ENCODE data around the gene EPHA6.
"Not testable (repeated sequence)": the region's sequence is repeated elsewhere in the genome, so short reads cannot be mapped to it uniquely, and the experiment has no call there.

EPHA6 gene

DNA sequence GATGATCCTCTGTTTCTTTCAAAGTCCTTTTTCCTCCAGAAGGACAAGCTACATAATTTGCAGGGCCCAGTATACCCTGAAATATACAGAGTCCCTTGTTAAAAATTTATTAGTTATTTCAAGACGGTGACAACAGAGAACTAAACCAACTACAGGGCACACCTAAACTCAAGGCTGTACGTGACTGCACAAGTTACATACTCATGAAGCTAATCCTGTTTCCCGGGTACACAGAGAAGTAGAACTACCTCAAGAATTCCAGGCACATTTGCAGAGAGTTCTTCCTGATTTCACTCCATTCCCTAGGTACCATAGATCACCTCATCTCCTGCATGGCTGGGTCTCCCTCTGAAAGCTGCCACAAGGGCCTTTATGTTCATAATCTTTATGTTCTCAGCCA is 670.8 kb downstream of the EPHA6 start:
- DNase-seq, result no peak

DNA sequence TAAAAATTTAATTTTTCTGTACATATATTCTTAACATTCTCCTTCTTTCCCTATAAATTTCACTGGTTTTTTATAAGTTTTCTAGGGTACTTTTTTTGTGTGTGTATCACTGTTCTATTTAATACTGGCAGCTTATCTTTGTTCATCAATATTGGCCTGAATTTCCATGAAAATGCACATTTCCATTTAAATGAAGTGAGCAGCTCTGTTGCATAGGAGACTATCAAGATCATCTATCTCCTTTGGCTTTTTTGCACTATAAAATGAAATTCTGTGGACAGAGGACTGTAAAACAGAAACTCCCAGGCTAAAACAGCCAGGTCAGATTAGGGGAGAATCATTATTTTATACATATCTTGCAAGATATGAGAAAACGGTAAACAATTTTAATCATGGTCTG is 673.2 kb downstream of the EPHA6 start:
- no peak for DNase-seq

DNA sequence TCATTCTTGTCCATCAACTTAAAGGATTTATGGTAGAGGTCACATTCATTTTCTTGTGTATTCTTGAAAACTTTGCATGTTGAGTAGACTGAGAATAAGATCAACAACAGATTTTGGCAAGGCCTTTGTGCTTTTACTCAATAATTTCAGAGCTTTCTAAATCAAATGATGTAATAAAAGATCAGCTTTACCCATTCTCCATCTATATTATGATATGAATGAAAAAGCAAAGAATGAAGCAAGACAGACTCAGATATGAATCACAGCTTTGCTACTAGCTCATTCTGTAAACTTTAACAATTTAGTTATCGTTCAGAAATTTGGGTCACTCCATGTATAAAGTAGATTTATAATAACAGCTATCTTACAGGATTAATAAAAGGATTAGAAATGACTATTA is 674.3 kb downstream of the EPHA6 start:
- no peak for DNase-seq

DNA sequence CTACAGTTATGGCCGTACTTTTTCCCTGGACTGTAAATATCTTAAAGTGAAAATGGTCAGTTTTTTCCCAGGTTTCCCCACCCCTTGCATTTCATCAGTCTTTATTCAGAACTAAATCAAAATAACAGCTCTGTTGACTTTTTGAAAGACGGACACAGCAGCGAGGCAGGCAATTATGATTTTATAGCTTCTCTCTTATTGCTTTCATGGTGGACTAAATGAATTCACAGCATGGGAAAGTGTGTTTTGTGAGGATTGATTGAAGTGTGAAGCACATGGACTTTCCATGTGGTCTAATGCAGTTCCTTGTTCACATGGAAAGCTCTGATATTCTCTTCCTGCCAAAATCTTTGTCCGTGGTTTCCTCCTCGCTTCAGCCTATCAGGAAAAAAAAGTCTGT is 681.5 kb downstream of the EPHA6 start:
- DNase-seq, result no peak

DNA sequence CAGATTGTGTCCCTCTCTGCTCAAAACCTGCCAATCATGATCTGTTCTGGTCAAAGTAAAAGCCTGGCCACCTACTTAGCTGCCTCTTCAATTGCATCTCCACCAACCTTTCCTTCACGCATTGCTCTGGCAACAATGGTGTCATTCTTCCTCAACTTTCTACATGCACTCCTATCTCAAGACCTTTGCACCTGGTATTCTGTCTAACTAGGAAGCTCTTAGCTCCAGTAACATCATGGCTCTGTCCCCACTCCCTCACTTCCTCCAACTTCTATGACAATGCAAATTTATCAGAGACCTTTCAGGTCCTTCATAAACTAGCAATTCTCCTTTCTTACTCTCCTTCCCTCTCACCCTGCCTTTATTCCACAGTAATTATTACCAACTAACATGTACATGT is 682.7 kb downstream of the EPHA6 start:
- no peak for DNase-seq

DNA sequence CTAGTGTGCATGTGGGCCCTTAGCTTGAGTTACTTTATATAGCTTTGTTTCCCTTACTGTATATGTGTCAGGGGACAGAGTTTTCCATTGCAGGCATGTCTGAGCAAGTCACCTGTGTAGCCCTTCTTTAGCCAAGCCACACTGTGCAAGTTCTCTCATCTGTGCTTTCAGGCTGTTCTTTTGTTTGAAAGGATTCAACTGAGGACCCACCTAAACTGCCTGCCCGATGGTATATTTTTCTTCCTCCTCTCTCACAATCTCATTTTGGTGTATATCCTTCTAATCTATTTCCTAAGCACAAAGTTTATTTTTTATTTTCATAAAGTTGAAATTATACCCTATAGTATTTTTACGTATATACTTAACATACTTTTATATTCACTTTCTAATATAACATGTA is 690.1 kb downstream of the EPHA6 start:
- DNase-seq, result no peak

DNA sequence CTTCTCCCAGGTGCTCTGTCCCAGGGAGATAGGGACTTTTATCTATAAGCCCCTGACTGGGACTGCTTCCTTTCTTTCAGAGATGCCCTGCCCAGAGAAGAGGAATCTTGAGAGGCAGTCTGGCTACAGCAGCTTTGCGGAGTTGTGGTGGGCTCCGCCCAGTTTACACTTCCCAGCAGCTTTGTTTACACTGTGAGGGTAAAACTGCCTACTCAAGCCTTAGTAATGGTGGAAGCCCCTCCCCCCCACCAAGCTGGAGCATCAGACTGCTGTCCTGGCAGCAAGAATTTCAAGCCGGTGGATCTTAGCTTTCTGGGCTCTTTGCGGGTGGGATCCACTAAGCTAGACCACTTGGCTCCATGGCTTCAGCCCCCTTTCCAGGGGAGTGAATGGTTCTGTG is 696.4 kb downstream of the EPHA6 start:
- DNase-seq, result no peak

DNA sequence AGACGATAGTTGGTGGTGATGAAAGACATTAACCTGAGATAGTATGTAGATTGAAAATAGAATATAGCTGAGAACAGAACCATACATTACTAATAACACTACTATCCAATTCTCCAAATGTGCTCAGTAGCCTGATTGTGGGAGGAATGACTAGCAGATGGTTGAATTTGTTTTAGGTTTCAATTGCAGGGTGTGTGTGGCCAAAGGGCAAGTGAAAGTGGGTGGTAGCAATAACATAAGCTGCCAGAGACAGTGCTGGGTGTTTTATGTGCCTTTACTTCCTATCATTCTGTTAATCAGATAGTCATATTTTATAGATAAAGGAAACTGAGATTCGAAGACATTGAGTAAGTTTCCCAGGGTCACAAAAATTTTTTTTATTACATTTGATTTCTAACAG is 700.7 kb downstream of the EPHA6 start:
- DNase-seq, result no peak

DNA sequence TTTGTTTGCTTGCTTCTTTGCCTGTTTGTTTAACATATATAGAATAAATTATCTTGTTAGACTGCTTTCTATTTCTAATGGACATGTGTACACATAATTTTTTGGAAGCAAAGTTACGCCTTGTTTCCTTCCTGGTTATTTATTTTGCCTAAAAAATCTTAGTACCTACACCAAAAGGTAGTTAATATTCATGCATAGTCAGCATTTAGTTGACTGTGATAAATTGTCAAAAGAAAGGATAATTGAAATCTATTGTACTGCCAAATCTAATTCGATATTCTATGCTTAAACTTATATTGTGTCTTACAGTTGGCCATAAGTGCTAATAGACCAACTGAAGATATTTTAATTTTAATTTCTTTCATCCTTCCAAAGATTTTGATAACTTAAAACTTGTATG is 716.3 kb downstream of the EPHA6 start:
- no peak for DNase-seq

DNA sequence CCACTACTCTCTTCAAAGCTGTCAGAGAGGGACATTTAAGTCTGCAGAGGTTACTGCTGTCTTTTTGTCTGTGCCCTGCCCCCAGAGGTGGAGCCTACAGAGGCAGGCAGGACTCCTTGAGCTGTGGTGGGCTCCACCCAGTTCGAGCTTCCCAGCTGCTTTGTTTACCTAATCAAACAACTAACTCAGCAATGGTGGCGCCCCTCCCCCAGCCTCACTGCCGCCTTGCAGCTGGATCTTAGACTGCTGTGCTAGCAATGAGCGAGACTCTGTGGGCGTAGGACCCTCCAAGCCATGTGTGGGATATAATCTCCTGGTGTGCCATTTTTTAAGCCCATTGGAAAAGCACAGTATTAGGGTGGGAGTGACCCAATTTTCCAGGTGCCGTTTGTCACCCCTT is 733.2 kb downstream of the EPHA6 start:
- DNase-seq, result not testable (repeated sequence)

DNA sequence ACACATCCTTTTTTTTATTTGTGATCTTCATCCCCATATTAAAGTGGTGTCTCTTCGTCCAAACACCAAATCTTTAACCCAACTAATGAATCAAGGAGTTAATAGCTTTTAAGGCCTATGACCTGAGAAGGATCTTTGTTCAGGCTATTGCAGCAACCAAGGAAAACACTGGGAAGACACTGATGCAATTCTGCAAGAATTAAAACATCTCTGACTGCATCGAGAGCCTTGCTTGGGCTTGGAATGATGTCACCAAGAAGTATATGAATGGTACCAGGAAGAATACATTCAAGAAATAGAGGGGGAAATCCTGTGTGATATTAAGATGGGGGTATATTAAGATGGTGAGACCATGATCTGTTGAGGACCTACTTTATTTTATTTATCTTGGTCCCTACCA is 736.0 kb downstream of the EPHA6 start:
- no peak for DNase-seq

DNA sequence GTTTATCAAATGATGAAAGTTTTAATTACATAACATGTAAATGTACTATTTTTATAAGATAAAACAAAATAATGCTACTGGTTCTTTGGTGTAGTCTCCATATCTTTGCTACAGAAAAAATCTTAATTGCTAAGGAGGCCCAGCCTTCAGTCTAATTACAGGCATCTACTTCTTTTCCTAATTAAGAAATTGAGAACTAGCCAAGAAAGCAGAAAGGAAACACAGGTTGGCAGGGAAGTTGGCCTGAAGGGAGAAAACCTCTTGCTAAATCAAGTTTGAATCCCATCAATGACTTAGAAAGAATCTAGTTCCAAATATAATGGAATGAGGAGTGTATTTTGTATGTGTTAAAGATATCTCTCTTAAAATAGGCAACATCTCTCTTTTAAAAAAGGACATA is 737.8 kb downstream of the EPHA6 start:
- no peak for DNase-seq

DNA sequence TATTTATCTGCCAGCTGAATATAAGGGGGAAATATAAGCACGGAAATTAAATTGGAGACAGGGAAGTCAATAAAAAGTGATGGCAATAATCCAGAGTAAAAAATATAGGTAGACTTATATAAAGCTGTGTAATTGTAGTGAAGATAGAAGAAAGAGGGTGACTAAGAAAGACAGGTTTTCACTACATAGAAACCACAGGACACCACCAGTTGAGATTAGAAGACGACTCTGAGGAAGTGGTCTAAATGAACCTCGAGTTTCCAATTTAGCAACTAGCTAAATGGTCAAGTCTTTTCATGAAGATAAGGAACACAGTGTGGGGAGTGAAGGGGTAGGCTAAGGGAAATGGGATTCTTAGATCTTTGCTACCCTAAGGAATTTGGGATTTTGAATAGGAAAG is 761.3 kb downstream of the EPHA6 start:
- no peak for DNase-seq

DNA sequence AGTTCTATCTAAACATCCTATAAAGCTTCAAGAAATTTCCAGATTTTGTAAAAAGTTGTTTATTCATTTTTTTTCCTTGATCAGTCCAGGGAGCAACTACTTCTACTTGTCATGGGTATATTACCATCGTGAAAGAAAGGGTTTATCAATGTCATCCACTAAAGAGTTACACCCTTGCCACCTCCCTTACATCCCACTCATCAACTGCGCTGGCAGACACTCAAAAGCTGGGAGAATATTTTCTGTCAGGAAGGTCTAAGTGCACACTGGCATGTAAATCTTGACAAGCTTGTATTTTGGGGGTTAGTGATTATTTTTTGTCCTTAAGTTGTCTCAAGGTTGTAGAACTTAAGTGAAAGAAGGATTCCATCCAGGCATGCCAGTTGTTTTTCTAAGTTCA is 761.8 kb downstream of the EPHA6 start:
- DNase-seq, result no peak

DNA sequence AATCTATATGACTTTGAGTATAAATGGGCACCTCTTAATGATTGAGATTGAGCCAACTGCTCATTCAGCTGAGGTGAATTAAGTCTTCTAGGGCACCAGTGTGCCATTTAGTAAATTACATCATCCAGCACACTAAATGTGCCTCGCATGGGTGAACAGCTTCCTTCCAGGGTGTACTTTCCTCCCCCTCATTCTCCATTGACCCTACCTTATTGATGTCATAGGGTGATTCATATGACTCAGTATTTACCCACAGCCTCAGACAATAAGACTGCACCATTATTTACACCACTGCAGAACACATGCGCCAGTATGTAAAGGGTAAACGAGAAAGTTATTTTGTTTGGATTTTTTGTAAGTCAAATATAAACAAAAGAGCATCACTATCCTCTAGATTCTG is 765.0 kb downstream of the EPHA6 start:
- no peak for DNase-seq

DNA sequence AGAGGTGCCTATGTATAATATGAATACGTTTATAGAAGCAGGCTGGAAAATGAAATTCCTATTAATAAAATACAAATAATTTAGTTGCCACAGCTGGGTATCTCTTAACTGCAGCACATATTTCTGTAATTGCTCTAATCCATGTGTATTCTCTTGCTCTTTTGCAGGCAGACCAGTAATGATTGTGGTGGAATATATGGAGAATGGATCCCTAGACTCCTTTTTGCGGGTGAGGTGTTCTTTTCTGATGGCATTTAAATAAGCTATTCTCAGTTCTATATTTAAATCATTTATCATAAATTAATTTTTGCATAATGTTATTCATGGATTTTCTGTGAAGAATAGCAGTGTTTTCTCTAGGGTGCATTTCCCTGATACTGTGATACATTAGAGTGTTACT is 796.2 kb downstream of the EPHA6 start:
- no peak for DNase-seq

DNA sequence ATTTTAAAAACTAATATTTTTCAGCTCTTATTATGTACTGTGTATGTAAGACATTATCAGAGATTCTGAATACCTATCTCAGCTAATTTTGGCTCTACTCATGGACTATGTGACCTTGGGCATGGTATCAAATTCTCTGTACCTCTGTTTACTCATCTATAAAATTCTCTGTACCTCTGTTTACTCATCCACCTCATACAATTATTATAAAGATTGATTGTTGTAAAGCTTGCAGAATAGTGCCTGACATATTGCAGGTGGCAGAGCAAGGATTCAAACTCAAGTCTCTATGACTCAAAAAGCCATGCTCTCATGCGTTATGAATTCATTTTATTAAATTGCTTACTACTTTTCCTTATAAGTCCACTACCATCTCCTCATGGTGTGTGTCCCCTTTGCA is 798.2 kb downstream of the EPHA6 start:
- no peak for DNase-seq

DNA sequence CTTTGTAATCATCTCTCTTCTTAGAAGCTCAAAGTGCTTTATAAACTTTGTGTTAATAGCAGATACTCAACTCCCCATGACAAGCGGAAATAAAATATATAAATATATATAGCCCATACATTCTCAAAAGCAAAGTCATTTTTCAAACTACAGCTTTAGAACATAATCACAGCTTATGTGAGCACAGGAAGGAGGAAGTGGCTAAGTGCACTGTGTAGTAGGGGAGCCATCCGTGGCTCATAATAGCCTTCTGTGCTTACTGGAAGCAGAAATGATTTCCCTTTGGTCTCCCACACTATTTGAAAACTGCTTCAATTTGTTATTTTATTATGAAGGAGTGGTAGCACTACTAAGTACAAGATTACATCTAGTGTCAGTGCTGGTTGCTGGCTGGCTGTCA is 798.7 kb downstream of the EPHA6 start:
- no peak for DNase-seq

DNA sequence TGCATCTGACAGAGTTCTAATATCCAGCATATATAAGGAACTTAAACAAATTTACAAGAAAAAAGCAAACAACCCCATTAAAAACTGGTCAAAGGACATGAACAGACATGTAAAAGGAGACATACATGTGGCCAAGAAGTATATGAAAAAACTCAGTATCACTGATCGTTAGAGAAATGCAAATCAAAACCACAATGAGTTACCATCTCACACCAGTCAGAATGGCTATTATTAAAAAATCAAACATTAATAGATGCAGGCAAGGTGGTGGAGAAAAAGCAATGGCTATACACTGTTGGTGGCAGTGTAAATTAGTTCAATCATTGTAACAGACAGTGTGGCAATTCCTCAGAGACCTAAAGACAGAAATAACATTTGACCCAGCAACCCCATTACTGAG is 806.1 kb downstream of the EPHA6 start:
- DNase-seq, result not testable (repeated sequence)

DNA sequence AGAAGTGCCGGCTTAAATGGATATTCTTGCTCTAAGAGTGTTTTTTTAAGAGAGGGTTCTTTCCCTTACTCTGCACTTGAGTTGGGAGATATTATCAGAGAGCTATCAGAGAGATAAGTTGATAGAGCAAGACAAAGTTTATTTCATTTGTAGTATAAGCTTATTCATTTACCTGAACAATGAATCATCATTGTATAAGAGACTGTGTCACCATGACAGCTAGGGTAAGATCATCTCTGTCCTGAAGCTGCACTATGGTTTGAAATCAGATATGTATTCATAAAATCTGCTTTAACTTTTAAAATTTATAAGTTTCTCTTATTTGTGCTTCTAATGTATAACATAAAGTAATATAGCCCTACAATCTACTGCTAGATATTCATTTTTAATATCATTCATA is 822.1 kb downstream of the EPHA6 start:
- DNase-seq, result no peak

DNA sequence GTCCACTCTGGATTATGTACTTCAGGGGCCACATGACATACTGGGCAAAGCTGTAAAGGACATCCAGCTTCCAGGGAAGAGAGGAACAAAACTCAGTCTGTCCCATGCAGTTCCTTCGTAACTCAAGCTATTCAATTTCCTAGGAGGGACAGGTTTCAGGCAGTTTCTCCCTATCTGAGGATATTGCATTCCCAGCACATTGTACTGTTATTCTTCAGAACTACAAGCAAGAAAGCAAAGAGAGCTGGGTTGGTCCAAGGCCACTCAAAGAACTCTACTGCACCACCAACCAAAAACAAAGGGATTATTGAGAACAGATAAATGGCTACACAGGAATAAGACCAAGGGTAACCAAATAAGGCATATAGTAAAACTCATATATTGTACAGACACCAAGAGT is 832.5 kb downstream of the EPHA6 start:
- DNase-seq, result no peak

DNA sequence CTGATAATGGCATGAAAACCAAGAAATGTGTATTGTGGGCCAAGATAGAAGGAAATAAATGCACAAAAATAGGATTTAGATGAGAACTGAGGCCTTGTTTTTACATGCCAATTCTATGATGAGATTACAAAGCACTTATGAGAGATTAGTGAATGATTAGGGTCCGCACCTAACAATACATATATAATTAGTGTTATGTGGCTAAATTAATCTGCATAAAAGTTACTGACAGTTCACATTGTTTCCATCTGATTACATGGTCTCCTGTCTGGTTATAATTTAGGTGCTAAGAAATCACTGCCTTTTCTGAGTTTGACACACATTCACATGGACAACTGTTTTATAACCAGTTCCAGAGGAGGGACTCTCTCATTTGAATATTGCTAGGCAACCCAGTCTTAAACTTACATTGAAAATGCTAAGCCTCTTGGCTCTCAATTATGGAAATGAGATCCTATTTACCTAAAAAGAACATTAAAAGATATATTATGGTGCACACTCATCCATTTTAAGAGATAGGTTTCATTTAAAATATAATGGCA is 833.1 kb downstream of the EPHA6 start:
- no peak for DNase-seq

DNA sequence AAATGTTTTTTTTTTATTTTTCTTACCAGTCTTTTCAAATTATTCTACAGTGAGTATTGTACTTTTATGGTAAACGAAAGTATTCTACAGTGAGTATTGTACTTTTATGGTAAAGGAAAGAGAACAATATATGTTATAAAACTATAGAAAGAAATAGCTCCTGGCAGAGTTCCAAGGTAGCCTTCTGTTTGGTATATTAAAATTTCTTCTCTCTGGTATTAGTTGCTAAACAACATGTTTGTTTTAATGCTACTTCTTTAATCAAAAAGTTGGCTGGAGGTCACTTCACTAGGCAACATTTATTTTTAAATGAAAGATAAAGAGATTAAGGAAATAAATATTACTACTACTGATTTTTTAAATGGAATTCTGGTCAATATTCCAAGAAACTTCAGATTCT is 841.6 kb downstream of the EPHA6 start:
- no peak for DNase-seq

DNA sequence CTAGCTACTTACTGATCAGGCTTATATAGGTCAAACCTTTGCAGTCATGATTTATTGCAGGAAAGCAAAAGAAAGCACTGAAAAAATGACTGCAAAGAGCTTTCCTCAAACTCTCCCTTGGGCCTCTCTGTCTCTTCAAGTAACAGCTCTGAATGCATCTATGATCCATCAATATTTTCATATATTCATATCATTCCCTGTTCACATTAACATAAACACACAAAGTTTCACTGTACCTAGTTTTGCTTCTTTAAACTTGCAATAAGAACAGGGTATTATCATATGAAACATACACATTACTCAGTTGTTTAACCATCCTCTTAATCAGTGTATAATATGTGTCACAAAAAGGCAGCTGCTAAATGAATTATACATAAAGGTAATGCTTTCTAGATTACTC is 842.2 kb downstream of the EPHA6 start:
- no peak for DNase-seq

DNA sequence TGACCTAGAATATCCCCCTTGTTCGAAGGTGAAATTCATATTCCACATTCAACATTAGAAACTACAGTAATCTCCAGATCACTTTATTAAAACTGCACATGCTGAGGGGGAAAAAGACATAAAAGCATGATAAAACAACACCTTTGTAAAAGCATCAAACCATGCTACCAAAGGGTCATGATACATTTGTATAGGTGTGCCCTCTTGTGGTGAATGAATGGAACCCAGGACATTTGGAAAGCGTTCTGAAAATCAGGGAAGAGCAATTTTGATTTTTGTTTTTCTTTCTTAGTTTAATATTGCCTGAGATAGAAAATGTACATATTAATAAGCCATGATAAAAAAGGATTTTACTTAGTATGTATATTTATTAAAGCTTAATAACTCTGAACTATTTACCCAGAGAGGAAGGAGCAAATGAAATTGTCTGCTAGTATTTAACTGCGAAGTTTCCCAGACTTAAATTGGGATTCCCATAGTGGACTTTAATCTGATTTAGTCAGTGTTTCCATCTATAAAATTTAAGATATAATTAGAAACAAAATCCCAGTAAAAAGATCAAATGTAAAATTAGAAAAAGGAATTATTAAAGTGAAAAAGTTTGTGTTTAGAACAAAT is 844.4 kb downstream of the EPHA6 start:
- DNase-seq, result no peak

DNA sequence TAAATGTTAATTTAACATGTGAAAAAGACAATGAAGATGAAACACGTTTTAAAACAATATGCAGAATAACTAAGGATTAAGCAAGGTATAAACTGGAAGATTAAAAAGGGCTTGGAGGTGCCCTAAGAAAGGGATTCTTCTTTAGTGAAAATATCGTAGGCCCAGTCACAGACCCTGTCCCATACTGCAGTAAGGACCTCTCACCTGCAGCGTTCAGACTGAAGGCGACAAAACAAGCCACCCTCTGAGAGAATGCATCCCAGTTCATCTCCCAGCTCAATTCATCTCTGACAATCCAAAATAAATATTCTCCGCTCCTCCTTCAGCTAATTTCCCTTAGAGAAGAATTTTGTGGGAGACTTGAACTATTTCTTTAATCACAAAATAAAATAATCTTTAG is 847.9 kb downstream of the EPHA6 start:
- DNase-seq, result no peak
